Measurements from ENCODE around the gene CPEB4. TPM values are rescaled to one million over a fixed set of nuclear protein-coding genes. Genes with fewer than 3 reads are reported as not detected.

CPEB4 gene
- total and polyA plus RNA-seq, 9 of the 15 experiments (the other 6 are each of a cell fraction or from before 2014, with no cell fraction given), result 7.4 to 21.3 (median 12.4) TPM

DNA sequence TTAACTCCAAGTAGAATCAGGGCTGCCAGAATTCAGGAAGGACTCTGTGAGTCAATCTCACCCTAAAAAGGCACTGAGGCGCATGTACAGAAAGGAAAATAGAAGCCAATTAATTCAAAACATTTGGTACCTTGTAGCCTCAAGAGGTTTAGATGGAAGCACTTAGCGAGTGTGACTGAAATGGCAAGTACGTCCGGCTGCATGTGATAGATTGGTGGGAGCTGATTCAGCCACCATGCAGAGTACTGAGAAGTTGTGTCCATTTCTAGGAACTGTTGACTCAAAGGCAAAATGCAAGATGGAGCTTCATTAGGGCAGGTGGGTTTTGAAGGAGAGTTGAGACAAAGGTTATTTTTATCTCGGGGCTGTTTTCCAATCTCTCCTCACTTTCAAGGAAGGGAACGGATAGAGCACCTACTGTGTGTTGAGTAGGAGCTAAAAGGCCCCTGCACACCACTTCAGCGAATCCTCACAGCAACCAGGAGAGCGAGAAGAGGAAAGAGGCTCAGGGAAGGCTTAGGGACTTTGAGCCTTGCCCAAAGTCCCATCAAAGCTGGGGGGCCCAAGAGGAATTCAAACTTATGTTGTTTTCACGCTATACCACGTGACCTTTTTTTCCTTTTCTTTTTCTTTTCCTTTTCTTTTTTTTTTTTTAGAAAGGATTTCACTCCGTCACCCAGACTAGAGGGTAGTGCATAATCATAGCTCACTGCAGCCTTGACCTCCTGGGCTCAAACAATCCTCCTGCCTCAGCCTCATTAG is 34.6 kb upstream of the CPEB4 start (continued):
- TF ChIP-seq, protein P1, sequence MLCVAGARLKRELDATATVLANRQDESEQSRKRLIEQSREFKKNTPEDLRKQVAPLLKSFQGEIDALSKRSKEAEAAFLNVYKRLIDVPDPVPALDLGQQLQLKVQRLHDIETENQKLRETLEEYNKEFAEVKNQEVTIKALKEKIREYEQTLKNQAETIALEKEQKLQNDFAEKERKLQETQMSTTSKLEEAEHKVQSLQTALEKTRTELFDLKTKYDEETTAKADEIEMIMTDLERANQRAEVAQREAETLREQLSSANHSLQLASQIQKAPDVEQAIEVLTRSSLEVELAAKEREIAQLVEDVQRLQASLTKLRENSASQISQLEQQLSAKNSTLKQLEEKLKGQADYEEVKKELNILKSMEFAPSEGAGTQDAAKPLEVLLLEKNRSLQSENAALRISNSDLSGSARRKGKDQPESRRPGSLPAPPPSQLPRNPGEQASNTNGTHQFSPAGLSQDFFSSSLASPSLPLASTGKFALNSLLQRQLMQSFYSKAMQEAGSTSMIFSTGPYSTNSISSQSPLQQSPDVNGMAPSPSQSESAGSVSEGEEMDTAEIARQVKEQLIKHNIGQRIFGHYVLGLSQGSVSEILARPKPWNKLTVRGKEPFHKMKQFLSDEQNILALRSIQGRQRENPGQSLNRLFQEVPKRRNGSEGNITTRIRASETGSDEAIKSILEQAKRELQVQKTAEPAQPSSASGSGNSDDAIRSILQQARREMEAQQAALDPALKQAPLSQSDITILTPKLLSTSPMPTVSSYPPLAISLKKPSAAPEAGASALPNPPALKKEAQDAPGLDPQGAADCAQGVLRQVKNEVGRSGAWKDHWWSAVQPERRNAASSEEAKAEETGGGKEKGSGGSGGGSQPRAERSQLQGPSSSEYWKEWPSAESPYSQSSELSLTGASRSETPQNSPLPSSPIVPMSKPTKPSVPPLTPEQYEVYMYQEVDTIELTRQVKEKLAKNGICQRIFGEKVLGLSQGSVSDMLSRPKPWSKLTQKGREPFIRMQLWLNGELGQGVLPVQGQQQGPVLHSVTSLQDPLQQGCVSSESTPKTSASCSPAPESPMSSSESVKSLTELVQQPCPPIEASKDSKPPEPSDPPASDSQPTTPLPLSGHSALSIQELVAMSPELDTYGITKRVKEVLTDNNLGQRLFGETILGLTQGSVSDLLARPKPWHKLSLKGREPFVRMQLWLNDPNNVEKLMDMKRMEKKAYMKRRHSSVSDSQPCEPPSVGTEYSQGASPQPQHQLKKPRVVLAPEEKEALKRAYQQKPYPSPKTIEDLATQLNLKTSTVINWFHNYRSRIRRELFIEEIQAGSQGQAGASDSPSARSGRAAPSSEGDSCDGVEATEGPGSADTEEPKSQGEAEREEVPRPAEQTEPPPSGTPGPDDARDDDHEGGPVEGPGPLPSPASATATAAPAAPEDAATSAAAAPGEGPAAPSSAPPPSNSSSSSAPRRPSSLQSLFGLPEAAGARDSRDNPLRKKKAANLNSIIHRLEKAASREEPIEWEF (CRISPR knock-in tag; IDR thresholded peaks at IDR 0.05), result no peak
- 0 out of 2 replicates have a peak, but pooled peaks have one; percentile 33 for TF ChIP-seq LARP7 (IDR thresholded peaks at IDR 0.05)
- TF ChIP-seq CHCHD3 (CRISPR knock-in tag; IDR thresholded peaks at IDR 0.05), result no peak
- TF ChIP-seq ASH1L (IDR thresholded peaks at IDR 0.05; ENCODE audit: borderline replicate concordance, low read depth, partially characterized antibody), result peak; percentile 38
- no peak for TF ChIP-seq ZNF23 (CRISPR knock-in tag; IDR thresholded peaks at IDR 0.05)
- TF ChIP-seq EHMT2 (IDR thresholded peaks at IDR 0.05), result peak; percentile 89
- TF ChIP-seq HMGN3 (IDR thresholded peaks at IDR 0.05; ENCODE audit: borderline replicate concordance, extremely low read depth, insufficient read length, low read depth, low read length), result no peak
- TF ChIP-seq SNRNP70 (optimal IDR thresholded peaks at IDR 0.05; ENCODE audit: low read depth, low read length), result no peak
- TF ChIP-seq ZNF274 (IDR thresholded peaks at IDR 0.05; ENCODE audit: borderline replicate concordance, low read depth, low read length), result no peak
- TF ChIP-seq JUN (IDR thresholded peaks at IDR 0.05; ENCODE audit: borderline replicate concordance, low read depth, low read length), result peak; percentile 70; the same call in 1 of the 2 replicates
- no peak for TF ChIP-seq JUN (CRISPR knock-in tag; IDR thresholded peaks at IDR 0.05; ENCODE audit: borderline replicate concordance)
- TF ChIP-seq ARID2 (IDR thresholded peaks at IDR 0.05), result no peak
- TF ChIP-seq ZNF232 (CRISPR knock-in tag; IDR thresholded peaks at IDR 0.05), result no peak
- TF ChIP-seq ZNF586 (CRISPR knock-in tag; conservative IDR thresholded peaks at IDR 0.05), result no peak
- TF ChIP-seq LEF1 (IDR thresholded peaks at IDR 0.05), result peak; percentile 89
- TF ChIP-seq, protein P2, sequence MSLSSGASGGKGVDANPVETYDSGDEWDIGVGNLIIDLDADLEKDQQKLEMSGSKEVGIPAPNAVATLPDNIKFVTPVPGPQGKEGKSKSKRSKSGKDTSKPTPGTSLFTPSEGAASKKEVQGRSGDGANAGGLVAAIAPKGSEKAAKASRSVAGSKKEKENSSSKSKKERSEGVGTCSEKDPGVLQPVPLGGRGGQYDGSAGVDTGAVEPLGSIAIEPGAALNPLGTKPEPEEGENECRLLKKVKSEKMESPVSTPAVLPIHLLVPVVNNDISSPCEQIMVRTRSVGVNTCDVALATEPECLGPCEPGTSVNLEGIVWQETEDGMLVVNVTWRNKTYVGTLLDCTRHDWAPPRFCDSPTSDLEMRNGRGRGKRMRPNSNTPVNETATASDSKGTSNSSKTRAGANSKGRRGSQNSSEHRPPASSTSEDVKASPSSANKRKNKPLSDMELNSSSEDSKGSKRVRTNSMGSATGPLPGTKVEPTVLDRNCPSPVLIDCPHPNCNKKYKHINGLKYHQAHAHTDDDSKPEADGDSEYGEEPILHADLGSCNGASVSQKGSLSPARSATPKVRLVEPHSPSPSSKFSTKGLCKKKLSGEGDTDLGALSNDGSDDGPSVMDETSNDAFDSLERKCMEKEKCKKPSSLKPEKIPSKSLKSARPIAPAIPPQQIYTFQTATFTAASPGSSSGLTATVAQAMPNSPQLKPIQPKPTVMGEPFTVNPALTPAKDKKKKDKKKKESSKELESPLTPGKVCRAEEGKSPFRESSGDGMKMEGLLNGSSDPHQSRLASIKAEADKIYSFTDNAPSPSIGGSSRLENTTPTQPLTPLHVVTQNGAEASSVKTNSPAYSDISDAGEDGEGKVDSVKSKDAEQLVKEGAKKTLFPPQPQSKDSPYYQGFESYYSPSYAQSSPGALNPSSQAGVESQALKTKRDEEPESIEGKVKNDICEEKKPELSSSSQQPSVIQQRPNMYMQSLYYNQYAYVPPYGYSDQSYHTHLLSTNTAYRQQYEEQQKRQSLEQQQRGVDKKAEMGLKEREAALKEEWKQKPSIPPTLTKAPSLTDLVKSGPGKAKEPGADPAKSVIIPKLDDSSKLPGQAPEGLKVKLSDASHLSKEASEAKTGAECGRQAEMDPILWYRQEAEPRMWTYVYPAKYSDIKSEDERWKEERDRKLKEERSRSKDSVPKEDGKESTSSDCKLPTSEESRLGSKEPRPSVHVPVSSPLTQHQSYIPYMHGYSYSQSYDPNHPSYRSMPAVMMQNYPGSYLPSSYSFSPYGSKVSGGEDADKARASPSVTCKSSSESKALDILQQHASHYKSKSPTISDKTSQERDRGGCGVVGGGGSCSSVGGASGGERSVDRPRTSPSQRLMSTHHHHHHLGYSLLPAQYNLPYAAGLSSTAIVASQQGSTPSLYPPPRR (CRISPR knock-in tag; IDR thresholded peaks at IDR 0.05; ENCODE audit: borderline replicate concordance), result no peak
- 0 out of 2 replicates have a peak, but pooled peaks have one; percentile 72 for TF ChIP-seq KLF6 (CRISPR knock-in tag; IDR thresholded peaks at IDR 0.05; ENCODE audit: borderline replicate concordance)
- no peak for TF ChIP-seq RBM14 (IDR thresholded peaks at IDR 0.05; ENCODE audit: borderline replicate concordance, insufficient read depth, low read depth, low read length)
- no peak for TF ChIP-seq SMAD1 (IDR thresholded peaks at IDR 0.05; ENCODE audit: low read depth, low read length, partially characterized antibody)
